K562 (cell line): ENCODE measurements around the gene GLB1L2. TPM values are rescaled to one million over a fixed set of nuclear protein-coding genes. Genes with fewer than 3 reads are reported as not detected.

Experiments used
- ATAC-seq: fragments of 200-7000 bp; cut with Tn5 transposase; 3 replicates; pipeline ENCODE4 v1.9.1; 2020; ENCODE audit warnings: moderate library complexity
- BruUV-seq: library from RNA; stranded (reverse); fragments of 400-500 nt; replicated peaks from 2 replicates; lab custom pipeline; 2021; lab: Mats Ljungman, UMichigan
- CTCF ChIA-PET: fragments of 300-600 bp; formaldehyde crosslinking; extraction: SDS; loops from one replicate; lab custom pipeline; 2021; ENCODE audit warnings: low intra/inter-chr PET ratio; lab: Yijun Ruan, JAX
- POLR2A ChIA-PET: fragments of 300-600, 350-650 bp; sonication (Branson Sonifier 250); formaldehyde crosslinking; extraction: SDS; loops from one replicate; lab custom pipeline; 2021; ENCODE audit warnings: antibody characterized with exemption, inconsistent platforms; lab: Yijun Ruan, JAX
- DNase-seq, 4 experiments: peaks; one replicate each; pipeline versions ENCODE4 v3.0.0 to v3.0.0-alpha.2; 2011 to 2018; ENCODE audit warnings: low spot score in 3 of 4, mixed read lengths in 3 of 4; ENCODE audit errors: extremely low read depth in 1 of 4
- FAIRE-seq: peaks from 2 replicates; lab custom pipeline; 2011; peaks lifted over from hg19 to GRCh38; lab: Jason Lieb, UNC
- H2AFZ ChIP-seq: 2 replicates; pipeline ENCODE4 v1.6.0; 2011; ENCODE audit warnings: low read depth, low read length, control low read depth, inconsistent platforms
- H3K27ac ChIP-seq: fragments of 200-600 bp; 3 replicates; pipeline ENCODE4 v1.8.0; 2011; ENCODE audit warnings: low read depth, mild to moderate bottlenecking, control low read depth, inconsistent platforms, low read length, moderate library complexity, mixed read lengths; ENCODE audit errors: extremely low read depth
- H3K27me3 ChIP-seq, 2 experiments: fragments of 300-600 bp in 1 of 2; 2 replicates in 1 of 2; 3 replicates in 1 of 2; pipeline versions ENCODE4 v1.6.0 to v1.8.0; 2011; ENCODE audit warnings: inconsistent platforms in 2 of 2, low read length in 2 of 2, mild to moderate bottlenecking in 1 of 2, mixed read lengths in 1 of 2, moderate library complexity in 1 of 2; ENCODE audit not compliant: control insufficient read depth in 2 of 2, insufficient read depth in 2 of 2
- H3K36me3 ChIP-seq: fragments of 300-600 bp; 3 replicates; pipeline ENCODE4 v1.8.0; 2011; ENCODE audit warnings: mild to moderate bottlenecking, low read length, inconsistent platforms; ENCODE audit not compliant: control insufficient read depth, insufficient read depth
- H3K4me1 ChIP-seq, 2 experiments: fragments of 200-600 bp in 1 of 2; replicated peaks in 1 of 2; 2 replicates in 1 of 2; 3 replicates in 1 of 2; pipeline versions ENCODE4 v1.5.1 to v1.8.0; 2011; ENCODE audit warnings: inconsistent platforms in 2 of 2, low read length in 2 of 2, mild to moderate bottlenecking in 1 of 2, mixed read lengths in 1 of 2, moderate library complexity in 1 of 2; ENCODE audit not compliant: control insufficient read depth in 2 of 2, insufficient read depth in 2 of 2
- H3K4me2 ChIP-seq: 2 replicates; pipeline ENCODE4 v1.6.1; 2011; ENCODE audit warnings: low read length, control low read depth, inconsistent platforms, mixed read lengths; ENCODE audit not compliant: insufficient read depth
- H3K4me3 ChIP-seq: fragments of 200-600 bp; sonication (generic), shearing (Covaris generic); 2 replicates; pipeline ENCODE4 v1.5.1; 2016; ENCODE audit warnings: control low read depth, inconsistent platforms
- H3K79me2 ChIP-seq: fragments of 200-600 bp; 3 replicates; pipeline ENCODE4 v1.8.0; 2011; ENCODE audit warnings: low read length, inconsistent platforms; ENCODE audit not compliant: control insufficient read depth, insufficient read depth
- H3K9ac ChIP-seq, 2 experiments: 2 replicates each; pipeline versions ENCODE4 v1.6.0 to v1.6.1; 2011; ENCODE audit warnings: low read depth in 2 of 2, low read length in 2 of 2, control low read depth in 1 of 2, inconsistent platforms in 1 of 2, mild to moderate bottlenecking in 1 of 2, mixed read lengths in 1 of 2; ENCODE audit not compliant: insufficient read depth in 1 of 2
- H3K9me1 ChIP-seq: one replicate; pipeline ENCODE4 v1.6.0; 2011; ENCODE audit warnings: inconsistent platforms, mild to moderate bottlenecking, low read length, moderate library complexity; ENCODE audit not compliant: control insufficient read depth, insufficient read depth
- H3K9me3 ChIP-seq: replicated peaks from 2 replicates; pipeline ENCODE4 v1.5.1; 2011; ENCODE audit warnings: low read depth, low read length, inconsistent platforms; ENCODE audit not compliant: control insufficient read depth, insufficient read depth
- H4K20me1 ChIP-seq: replicated peaks from 2 replicates; pipeline ENCODE4 v1.6.1; 2011; ENCODE audit warnings: low read length, inconsistent platforms, mixed read lengths; ENCODE audit not compliant: control insufficient read depth, insufficient read depth
- CEBPG ChIP-seq, 3 experiments: fragments of 200-800 bp in 1 of 3; sonication (Bioruptor generic) in 1 of 3; sonication (generic) in 1 of 3; formaldehyde crosslinking in 1 of 3; IDR thresholded peaks in 2 of 3; conservative IDR thresholded peaks in 1 of 3; 2 replicates each; pipeline versions ENCODE4 v1.6.1 to v1.8.0; 2016 to 2022; ENCODE audit warnings: missing compliant biosample characterization in 2 of 3, missing genetic modification characterization in 2 of 3, mild to moderate bottlenecking in 1 of 3, missing genetic modification reagents in 1 of 3
- DIDO1 ChIP-seq: fragments of 450-650 bp; IDR thresholded peaks from 2 replicates; pipeline ENCODE4 v1.6.1; 2016; ENCODE audit warnings: low read depth, missing biosample characterization, missing genetic modification characterization
- ETV6 ChIP-seq, 3 experiments: fragments of 150-350 bp in 1 of 3; sonication (generic) in 1 of 3; formaldehyde crosslinking in 1 of 3; IDR thresholded peaks; 2 replicates each; pipeline versions ENCODE4 v1.6.1 to v1.8.0; 2014 to 2022; ENCODE audit warnings: borderline replicate concordance in 2 of 3, low read depth in 2 of 3, antibody characterized with exemption in 1 of 3, low read length in 1 of 3, mild to moderate bottlenecking in 1 of 3, missing genetic modification reagents in 1 of 3
- HEY1 ChIP-seq: fragments of 250-450 bp; sonication (Bioruptor Pico); IDR thresholded peaks from 2 replicates; pipeline ENCODE4 v1.5.0; 2020; ENCODE audit warnings: mild to moderate bottlenecking, moderate library complexity, borderline replicate concordance
- MED1 ChIP-seq: sonication (generic); formaldehyde crosslinking; IDR thresholded peaks from 2 replicates; pipeline ENCODE4 v1.8.1; 2023; ENCODE audit warnings: missing genetic modification reagents, borderline replicate concordance
- NR3C1 ChIP-seq: sonication (generic); formaldehyde crosslinking; IDR thresholded peaks from 2 replicates; pipeline ENCODE4 v1.8.1; 2022; ENCODE audit warnings: missing genetic modification reagents
- RBM39 ChIP-seq: fragments of 200-400 bp; formaldehyde crosslinking; optimal IDR thresholded peaks from 2 replicates; pipeline ENCODE3; 2018; ENCODE audit warnings: low read depth, low read length
- SMARCE1 ChIP-seq: fragments of 450-650 bp; IDR thresholded peaks from 2 replicates; pipeline ENCODE4 v1.7.1; 2016; ENCODE audit warnings: mild to moderate bottlenecking
- STAG1 ChIP-seq: sonication (generic); formaldehyde crosslinking; IDR thresholded peaks from 2 replicates; pipeline ENCODE4 v1.5.0; 2020; ENCODE audit warnings: missing genetic modification reagents, borderline replicate concordance
- TGIF2 ChIP-seq: sonication (generic); formaldehyde crosslinking; IDR thresholded peaks from 2 replicates; pipeline ENCODE4 v1.8.1; 2022; ENCODE audit warnings: mild to moderate bottlenecking, missing genetic modification reagents, moderate library complexity
- ZFX ChIP-seq: sonication (generic); formaldehyde crosslinking; IDR thresholded peaks from 2 replicates; pipeline ENCODE4 v1.8.0; 2022; ENCODE audit warnings: mild to moderate bottlenecking, missing genetic modification reagents, moderate library complexity
- ZNF408 ChIP-seq: fragments of 250-450 bp; sonication (Bioruptor Pico); IDR thresholded peaks from 2 replicates; pipeline ENCODE4 v1.4.0; 2020; ENCODE audit warnings: low read depth, mild to moderate bottlenecking, moderate library complexity
- ZNF507 ChIP-seq: conservative IDR thresholded peaks from 2 replicates; pipeline ENCODE4 v1.6.1; 2017; ENCODE audit warnings: missing genetic modification characterization, missing compliant biosample characterization
- WGBS: fragments of 100-300 bp; shearing (Covaris generic); methylation state at CpG from one replicate; pipeline ENCODE4 v1.1.6; 2016; ENCODE audit warnings: low coverage, mixed read lengths; ENCODE audit not compliant: insufficient coverage; ENCODE audit errors: missing lambda C conversion rate; 5-methylcytosine and 5-hydroxymethylcytosine counted together
- in situ Hi-C: fragments of 300-500 bp; cut with MboI; formaldehyde crosslinking; loops from 4 replicates; pipeline ENCODE4 v1.15.0; 2018; ENCODE audit warnings: inconsistent platforms, mixed read lengths
- intact Hi-C: fragments of 100-400 bp; cut with micrococcal nuclease; formaldehyde crosslinking; loops from 2 replicates; pipeline ENCODE4 v1.14.2; 2022
- polyA plus RNA-seq, 8 experiments: library from polyadenylated mRNA; depleted of rRNA in 4 of 8; stranded (reverse) in 5 of 8; unstranded in 3 of 8; fragments of >200 nt; fragmentation: Nextera tagmentation in 2 of 8; fragmentation: Illumina TruSeq in 1 of 8; extraction: Ambion mirVana in 2 of 8; extraction: Trizol in 1 of 8; gene quantifications; 2 replicates each; pipeline versions ENCODE4 v1.2.1 to v1.2.3, GENCODE V29; 2011 to 2014; ENCODE audit warnings: inconsistent platforms in 1 of 8, missing spikeins in 1 of 8
- total RNA-seq, 7 experiments: library from RNA; depleted of rRNA in 6 of 7; stranded (reverse); fragments of >200 nt in 6 of 7; fragmentation: Illumina TruSeq in 2 of 7; extraction: Trizol in 2 of 7; gene quantifications; 2 replicates each; pipeline versions ENCODE4 v1.2.1 to v1.2.3, GENCODE V29; 2011 to 2021; ENCODE audit warnings: low replicate concordance in 1 of 7
- TF ChIP-seq, protein P1 (sequence below): fragments of 250-450 bp; sonication (Bioruptor Pico); IDR thresholded peaks from 2 replicates; pipeline ENCODE4 v1.4.0; 2020; ENCODE audit warnings: borderline replicate concordance
- TF ChIP-seq, protein P2 (sequence below), 2 experiments: fragments of 450-650 bp; IDR thresholded peaks; 2 replicates each; pipeline ENCODE4 v1.6.1; 2018; ENCODE audit warnings: mild to moderate bottlenecking in 2 of 2, low read depth in 1 of 2; ENCODE audit not compliant: partially characterized antibody in 2 of 2

GLB1L2 gene
- total and polyA plus RNA-seq, 9 of the 15 experiments (the other 6 are each of a cell fraction or from before 2014, with no cell fraction given): 0.84 to 21.4 (median 13.8) TPM

DNA sequence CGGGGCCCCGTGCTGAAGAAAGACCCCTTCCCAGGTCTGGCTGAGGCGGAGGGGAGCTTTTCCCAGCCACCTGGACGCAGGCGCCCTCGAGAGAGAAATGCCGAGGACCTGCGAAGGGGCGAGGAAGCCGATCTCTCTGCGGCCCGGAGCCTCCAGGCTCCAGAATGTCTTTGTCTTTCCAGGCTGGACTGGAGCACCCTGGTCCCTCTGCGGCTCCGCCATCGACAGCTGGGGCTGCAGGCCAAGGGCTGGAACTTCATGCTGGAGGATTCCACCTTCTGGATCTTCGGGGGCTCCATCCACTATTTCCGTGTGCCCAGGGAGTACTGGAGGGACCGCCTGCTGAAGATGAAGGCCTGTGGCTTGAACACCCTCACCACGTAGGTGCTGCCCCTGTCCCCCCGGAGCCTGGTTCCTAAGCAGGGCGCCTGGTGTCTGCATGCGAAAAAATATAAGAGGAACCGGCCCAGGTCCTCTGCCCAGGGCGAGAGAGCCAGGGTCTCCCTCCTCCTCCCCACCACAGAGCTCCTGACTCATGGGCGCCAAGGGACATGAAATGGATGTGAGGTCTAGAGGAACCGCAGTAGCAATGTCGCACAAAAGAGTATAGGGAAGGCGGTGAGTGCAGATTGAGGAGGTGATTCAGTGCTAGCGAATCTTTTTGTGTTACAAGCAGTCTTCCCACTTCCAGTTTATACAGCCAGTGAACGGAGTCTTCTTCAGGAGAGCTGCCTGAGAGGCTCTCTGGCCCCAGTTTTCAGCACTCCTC is 11.0 kb downstream of the GLB1L2 start:
- Histone ChIP-seq H3K9me3 (no peaks in the 10 kb centered on the region), H3K4me2 (no peak overlapping the region), H3K9me1 (no peaks in the 10 kb centered on the region), H3K27ac (no peak overlapping the region), H3K27me3 (no peaks in the 10 kb centered on the region), H3K36me3 (no peaks in the 10 kb centered on the region), H3K9ac (no peak overlapping the region), H4K20me1 (no peaks in the 10 kb centered on the region), H3K4me3 (no peak overlapping the region), H2AFZ (no peak overlapping the region), H3K4me1 (no peaks in the 10 kb centered on the region; a peak in 1 of 5 replicates), H3K79me2 (no peaks in the 10 kb centered on the region)
- CTCF ChIA-PET: no interaction called here
- 82% methylated on average over 21 of the region's 30 CpGs for WGBS
- POLR2A ChIA-PET: no interaction called here
- in situ Hi-C loops (no loop called here), intact Hi-C loops (no loop called here)
- ATAC-seq (no peak), FAIRE-seq (no peak), DNase-seq (no peak)
- BruUV-seq: no TSS peak
- TF ChIP-seq, protein P1, sequence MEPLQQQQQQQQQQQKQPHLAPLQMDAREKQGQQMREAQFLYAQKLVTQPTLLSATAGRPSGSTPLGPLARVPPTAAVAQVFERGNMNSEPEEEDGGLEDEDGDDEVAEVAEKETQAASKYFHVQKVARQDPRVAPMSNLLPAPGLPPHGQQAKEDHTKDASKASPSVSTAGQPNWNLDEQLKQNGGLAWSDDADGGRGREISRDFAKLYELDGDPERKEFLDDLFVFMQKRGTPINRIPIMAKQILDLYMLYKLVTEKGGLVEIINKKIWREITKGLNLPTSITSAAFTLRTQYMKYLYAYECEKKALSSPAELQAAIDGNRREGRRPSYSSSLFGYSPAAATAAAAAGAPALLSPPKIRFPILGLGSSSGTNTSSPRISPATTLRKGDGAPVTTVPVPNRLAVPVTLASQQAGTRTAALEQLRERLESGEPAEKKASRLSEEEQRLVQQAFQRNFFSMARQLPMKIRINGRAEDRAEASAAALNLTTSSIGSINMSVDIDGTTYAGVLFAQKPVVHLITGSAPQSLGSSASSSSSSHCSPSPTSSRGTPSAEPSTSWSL (CRISPR knock-in tag): no peak
- TF ChIP-seq MED1 (CRISPR knock-in tag): no peak
- TF ChIP-seq HEY1 (CRISPR knock-in tag): no peak
- no peak for TF ChIP-seq ZNF507
- no peak for TF ChIP-seq ZFX
- no peak for TF ChIP-seq ETV6 (IDR thresholded peaks at IDR 0.05; ENCODE audit: borderline replicate concordance in 1 of 2, low read depth in 2 of 2, low read length in 1 of 2)
- no peak for TF ChIP-seq ETV6 (CRISPR knock-in tag; IDR thresholded peaks at IDR 0.05; ENCODE audit: borderline replicate concordance)
- TF ChIP-seq, protein P2, sequence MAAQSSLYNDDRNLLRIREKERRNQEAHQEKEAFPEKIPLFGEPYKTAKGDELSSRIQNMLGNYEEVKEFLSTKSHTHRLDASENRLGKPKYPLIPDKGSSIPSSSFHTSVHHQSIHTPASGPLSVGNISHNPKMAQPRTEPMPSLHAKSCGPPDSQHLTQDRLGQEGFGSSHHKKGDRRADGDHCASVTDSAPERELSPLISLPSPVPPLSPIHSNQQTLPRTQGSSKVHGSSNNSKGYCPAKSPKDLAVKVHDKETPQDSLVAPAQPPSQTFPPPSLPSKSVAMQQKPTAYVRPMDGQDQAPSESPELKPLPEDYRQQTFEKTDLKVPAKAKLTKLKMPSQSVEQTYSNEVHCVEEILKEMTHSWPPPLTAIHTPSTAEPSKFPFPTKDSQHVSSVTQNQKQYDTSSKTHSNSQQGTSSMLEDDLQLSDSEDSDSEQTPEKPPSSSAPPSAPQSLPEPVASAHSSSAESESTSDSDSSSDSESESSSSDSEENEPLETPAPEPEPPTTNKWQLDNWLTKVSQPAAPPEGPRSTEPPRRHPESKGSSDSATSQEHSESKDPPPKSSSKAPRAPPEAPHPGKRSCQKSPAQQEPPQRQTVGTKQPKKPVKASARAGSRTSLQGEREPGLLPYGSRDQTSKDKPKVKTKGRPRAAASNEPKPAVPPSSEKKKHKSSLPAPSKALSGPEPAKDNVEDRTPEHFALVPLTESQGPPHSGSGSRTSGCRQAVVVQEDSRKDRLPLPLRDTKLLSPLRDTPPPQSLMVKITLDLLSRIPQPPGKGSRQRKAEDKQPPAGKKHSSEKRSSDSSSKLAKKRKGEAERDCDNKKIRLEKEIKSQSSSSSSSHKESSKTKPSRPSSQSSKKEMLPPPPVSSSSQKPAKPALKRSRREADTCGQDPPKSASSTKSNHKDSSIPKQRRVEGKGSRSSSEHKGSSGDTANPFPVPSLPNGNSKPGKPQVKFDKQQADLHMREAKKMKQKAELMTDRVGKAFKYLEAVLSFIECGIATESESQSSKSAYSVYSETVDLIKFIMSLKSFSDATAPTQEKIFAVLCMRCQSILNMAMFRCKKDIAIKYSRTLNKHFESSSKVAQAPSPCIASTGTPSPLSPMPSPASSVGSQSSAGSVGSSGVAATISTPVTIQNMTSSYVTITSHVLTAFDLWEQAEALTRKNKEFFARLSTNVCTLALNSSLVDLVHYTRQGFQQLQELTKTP (IDR thresholded peaks at IDR 0.05; ENCODE audit: low read depth in 1 of 2, partially characterized antibody in 2 of 2): no peak
- no peak for TF ChIP-seq NR3C1 (CRISPR knock-in tag)
- no peak for TF ChIP-seq CEBPG (CRISPR knock-in tag; IDR thresholded peaks at IDR 0.05)
- TF ChIP-seq CEBPG (tag; conservative IDR thresholded peaks at IDR 0.05 in 1 of 2, IDR thresholded peaks at IDR 0.05 in 1 of 2): no peak
- no peak for TF ChIP-seq DIDO1 (tag)
- TF ChIP-seq STAG1: no peak
- no peak for TF ChIP-seq RBM39
- TF ChIP-seq TGIF2 (CRISPR knock-in tag): no peak
- TF ChIP-seq ZNF408 (CRISPR knock-in tag): no peak
- no peak for TF ChIP-seq SMARCE1
